ENCODE measurements around the gene RHCG. TPM values are rescaled to one million over a fixed set of nuclear protein-coding genes. Genes with fewer than 3 reads are reported as not detected.

The RHCG gene
- total RNA-seq, 2 experiments from 2014 or later, result not detected

- intact Hi-C loops (cut with DNase I, micrococcal nuclease), result no loop called here
- DNase-seq, result no peak
Measured at GRCh38 chr15:89524184-89524583, 27.8 kb upstream of the RHCG start.

GRCh38 chr15:89523101-89523500 lies 26.7 kb upstream of the RHCG start:
- Mint-ChIP-seq H3K4me1 (peaks cover 2% of the 10 kb centered on the region), H3K36me3 (ENCODE audit: low read depth) (no peaks in the 10 kb centered on the region), H3K9me3 (ENCODE audit: low read depth) (no peaks in the 10 kb centered on the region), H3K4me3 (no peak overlapping the region), H3K27ac (no peak overlapping the region), H3K27me3 (peaks cover 8% of the 10 kb centered on the region)
- ChIA-PET CTCF (no interaction called here), POLR2A (no interaction called here)
- intact Hi-C loops (cut with DNase I, micrococcal nuclease), result no loop called here
- ATAC-seq (no peak), DNase-seq (no peak)

More at GRCh38 chr15:89524184-89524583, 27.8 kb upstream of the RHCG start:
- Mint-ChIP-seq H3K4me1 (peaks cover 2% of the 10 kb centered on the region), H3K27me3 (peaks cover 8% of the 10 kb centered on the region), H3K9me3 (ENCODE audit: low read depth) (no peaks in the 10 kb centered on the region), H3K4me3 (no peak overlapping the region), H3K36me3 (ENCODE audit: low read depth) (no peaks in the 10 kb centered on the region), H3K27ac (no peak overlapping the region)
- ChIA-PET POLR2A (no interaction called here), CTCF (interaction anchor here (0.6 kb wide), 1 partner anchor 120 kb away, joined by 3 read pairs; no protein-coding TSS in a partner anchor)
- ATAC-seq, result no peak

GRCh38 chr15:89521605-89522004 lies 25.2 kb upstream of the RHCG start:
- CTCF ChIA-PET, result no interaction called here
- Mint-ChIP-seq H3K9me3 (ENCODE audit: low read depth) (no peaks in the 10 kb centered on the region), H3K4me3 (no peak overlapping the region), H3K4me1 (peaks cover 2% of the 10 kb centered on the region), H3K27me3 (peaks cover 8% of the 10 kb centered on the region), H3K27ac (no peak overlapping the region), H3K36me3 (ENCODE audit: low read depth) (no peaks in the 10 kb centered on the region)
- POLR2A ChIA-PET, result no interaction called here
- DNase-seq (no peak), ATAC-seq (no peak)
- intact Hi-C loops (cut with DNase I, micrococcal nuclease), result no loop called here

GRCh38 chr15:89515477-89515876 lies 19.1 kb upstream of the RHCG start:
- no peak for ATAC-seq
- intact Hi-C loops (cut with DNase I, micrococcal nuclease), result no loop called here
- Mint-ChIP-seq H3K4me1 (no peaks in the 10 kb centered on the region), H3K4me3 (no peak overlapping the region), H3K36me3 (ENCODE audit: low read depth) (no peaks in the 10 kb centered on the region), H3K27me3 (peaks cover 13% of the 10 kb centered on the region), H3K9me3 (ENCODE audit: low read depth) (no peaks in the 10 kb centered on the region), H3K27ac (no peak overlapping the region)
- CTCF ChIA-PET, result no interaction called here
- POLR2A ChIA-PET, result no interaction called here
- DNase-seq, result no peak

GRCh38 chr15:89514596-89515406 lies 18.4 kb upstream of the RHCG start:
- no peaks in the 10 kb centered on the region for H3K4me1 Mint-ChIP-seq
- ChIA-PET CTCF (no interaction called here), POLR2A (no interaction called here)
- H3K27me3 Mint-ChIP-seq, result peaks cover 16% of the 10 kb centered on the region
- H3K36me3 Mint-ChIP-seq (ENCODE audit: low read depth), result no peaks in the 10 kb centered on the region
- ATAC-seq (no peak), DNase-seq (no peak)
- no peak overlapping the region for H3K4me3 Mint-ChIP-seq
- intact Hi-C loops (cut with DNase I, micrococcal nuclease), result no loop called here
- no peak overlapping the region for H3K27ac Mint-ChIP-seq
- no peaks in the 10 kb centered on the region for H3K9me3 Mint-ChIP-seq (ENCODE audit: low read depth)

GRCh38 chr15:89514186-89514585 lies 17.8 kb upstream of the RHCG start:
- H3K27me3 Mint-ChIP-seq, result peaks cover 16% of the 10 kb centered on the region
- H3K4me1 Mint-ChIP-seq, result no peaks in the 10 kb centered on the region
- DNase-seq (no peak), ATAC-seq (no peak)
- no peak overlapping the region for H3K4me3 Mint-ChIP-seq
- H3K36me3 Mint-ChIP-seq (ENCODE audit: low read depth), result no peaks in the 10 kb centered on the region
- H3K27ac Mint-ChIP-seq, result no peak overlapping the region
- ChIA-PET POLR2A (no interaction called here), CTCF (no interaction called here)
- intact Hi-C loops (cut with DNase I, micrococcal nuclease), result no loop called here
- H3K9me3 Mint-ChIP-seq (ENCODE audit: low read depth), result no peaks in the 10 kb centered on the region

- POLR2A ChIA-PET, result no interaction called here
- DNase-seq (no peak), ATAC-seq (no peak)
- CTCF ChIA-PET, result no interaction called here
- Mint-ChIP-seq H3K27me3 (peaks cover 16% of the 10 kb centered on the region), H3K4me3 (no peak overlapping the region), H3K4me1 (no peaks in the 10 kb centered on the region), H3K9me3 (ENCODE audit: low read depth) (no peaks in the 10 kb centered on the region), H3K27ac (no peak overlapping the region), H3K36me3 (ENCODE audit: low read depth) (no peaks in the 10 kb centered on the region)
- intact Hi-C loops (cut with DNase I, micrococcal nuclease), result no loop called here
Measured at GRCh38 chr15:89513284-89513683, 16.9 kb upstream of the RHCG start.

- Mint-ChIP-seq H3K9me3 (ENCODE audit: low read depth) (no peaks in the 10 kb centered on the region), H3K27me3 (peaks cover 16% of the 10 kb centered on the region), H3K4me1 (no peaks in the 10 kb centered on the region), H3K36me3 (ENCODE audit: low read depth) (no peaks in the 10 kb centered on the region), H3K27ac (no peak overlapping the region), H3K4me3 (no peak overlapping the region)
- intact Hi-C loops (cut with DNase I, micrococcal nuclease), result no loop called here
- ChIA-PET POLR2A (no interaction called here), CTCF (no interaction called here)
- DNase-seq (no peak), ATAC-seq (no peak)
Measured at GRCh38 chr15:89512631-89513030, 16.2 kb upstream of the RHCG start.

GRCh38 chr15:89506026-89506686 lies 9.8 kb upstream of the RHCG start:
- ChIA-PET CTCF (no interaction called here), POLR2A (no interaction called here)
- Mint-ChIP-seq H3K27ac (no peak overlapping the region), H3K9me3 (ENCODE audit: low read depth) (no peaks in the 10 kb centered on the region), H3K4me3 (no peak overlapping the region), H3K36me3 (ENCODE audit: low read depth) (no peaks in the 10 kb centered on the region), H3K4me1 (no peaks in the 10 kb centered on the region), H3K27me3 (peaks cover 11% of the 10 kb centered on the region)
- DNase-seq (no peak), ATAC-seq (no peak)
- intact Hi-C loops (cut with DNase I, micrococcal nuclease), result no loop called here

- ChIA-PET POLR2A (no interaction called here), CTCF (interaction anchor here (0.5 to 1.1 kb wide), 2 partner anchors 62 to 391 kb away, joined by 3 read pairs; no protein-coding TSS in a partner anchor)
- ATAC-seq (no peak), DNase-seq (no peak)
- Mint-ChIP-seq H3K4me3 (no peak overlapping the region), H3K4me1 (no peaks in the 10 kb centered on the region), H3K36me3 (ENCODE audit: low read depth) (no peaks in the 10 kb centered on the region), H3K27me3 (peaks cover 12% of the 10 kb centered on the region), H3K9me3 (ENCODE audit: low read depth) (no peaks in the 10 kb centered on the region), H3K27ac (no peak overlapping the region)
- intact Hi-C loops (cut with DNase I, micrococcal nuclease), result no loop called here
Measured at GRCh38 chr15:89504166-89504565, 7.8 kb upstream of the RHCG start.

- ATAC-seq (no peak), DNase-seq (no peak)
- H3K27me3 Mint-ChIP-seq, result peaks cover 18% of the 10 kb centered on the region
- POLR2A ChIA-PET, result no interaction called here
- H3K27ac Mint-ChIP-seq, result no peak overlapping the region
- no peaks in the 10 kb centered on the region for H3K4me1 Mint-ChIP-seq
- H3K9me3 Mint-ChIP-seq (ENCODE audit: low read depth), result no peaks in the 10 kb centered on the region
- intact Hi-C loops (cut with DNase I, micrococcal nuclease), result no loop called here
- CTCF ChIA-PET, result interaction anchor here (1.1 kb wide), 1 partner anchor 60 kb away, joined by 3 read pairs; no protein-coding TSS in a partner anchor
- H3K36me3 Mint-ChIP-seq (ENCODE audit: low read depth), result no peaks in the 10 kb centered on the region
- H3K4me3 Mint-ChIP-seq, result no peak overlapping the region
Measured at GRCh38 chr15:89502867-89503595, 6.6 kb upstream of the RHCG start.

GRCh38 chr15:89501646-89502045 lies 5.3 kb upstream of the RHCG start:
- Mint-ChIP-seq H3K27ac (no peak overlapping the region), H3K27me3 (peaks cover 25% of the 10 kb centered on the region), H3K4me3 (no peak overlapping the region), H3K4me1 (no peaks in the 10 kb centered on the region), H3K9me3 (ENCODE audit: low read depth) (no peaks in the 10 kb centered on the region), H3K36me3 (ENCODE audit: low read depth) (no peaks in the 10 kb centered on the region)
- ATAC-seq (no peak), DNase-seq (no peak)
- POLR2A ChIA-PET, result no interaction called here
- CTCF ChIA-PET, result no interaction called here
- intact Hi-C loops (cut with DNase I, micrococcal nuclease), result no loop called here

All from activated CD4-positive, alpha-beta T cell treated with anti-CD3 and anti-CD28 coated beads for 36 hours (primary cell).